DMS79 treated with DMSO at 0.1 percent for 48 hours (cell line): ENCODE data around the gene MARVELD3.
"Not testable (repeated sequence)": the region's sequence is repeated elsewhere in the genome, so short reads cannot be mapped to it uniquely, and the experiment has no call there.

Source experiments
- DNase-seq: peaks from one replicate; lab custom pipeline; 2025; lab: John Stamatoyannopoulos, UW

The MARVELD3 gene

DNA sequence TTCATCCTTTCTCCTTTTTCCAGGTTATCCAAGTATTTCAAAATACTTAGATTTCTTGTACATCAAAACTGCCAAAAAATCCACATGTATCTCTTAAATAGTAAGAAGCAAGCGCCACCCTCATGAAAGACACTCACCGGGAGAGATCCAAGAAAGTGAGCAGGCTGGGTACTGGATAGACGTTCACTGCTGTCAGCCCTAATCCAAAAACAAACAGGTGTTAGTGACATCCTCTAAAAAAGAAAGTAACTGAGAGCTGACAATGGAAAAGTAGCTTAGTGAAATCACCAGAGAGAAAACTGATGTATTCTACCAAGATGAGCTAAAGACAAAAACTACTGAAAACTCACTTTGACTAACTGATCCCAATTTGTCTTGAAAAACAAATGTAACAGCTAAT is 46.1 kb downstream of the MARVELD3 start:
- DNase-seq, result no peak

DNA sequence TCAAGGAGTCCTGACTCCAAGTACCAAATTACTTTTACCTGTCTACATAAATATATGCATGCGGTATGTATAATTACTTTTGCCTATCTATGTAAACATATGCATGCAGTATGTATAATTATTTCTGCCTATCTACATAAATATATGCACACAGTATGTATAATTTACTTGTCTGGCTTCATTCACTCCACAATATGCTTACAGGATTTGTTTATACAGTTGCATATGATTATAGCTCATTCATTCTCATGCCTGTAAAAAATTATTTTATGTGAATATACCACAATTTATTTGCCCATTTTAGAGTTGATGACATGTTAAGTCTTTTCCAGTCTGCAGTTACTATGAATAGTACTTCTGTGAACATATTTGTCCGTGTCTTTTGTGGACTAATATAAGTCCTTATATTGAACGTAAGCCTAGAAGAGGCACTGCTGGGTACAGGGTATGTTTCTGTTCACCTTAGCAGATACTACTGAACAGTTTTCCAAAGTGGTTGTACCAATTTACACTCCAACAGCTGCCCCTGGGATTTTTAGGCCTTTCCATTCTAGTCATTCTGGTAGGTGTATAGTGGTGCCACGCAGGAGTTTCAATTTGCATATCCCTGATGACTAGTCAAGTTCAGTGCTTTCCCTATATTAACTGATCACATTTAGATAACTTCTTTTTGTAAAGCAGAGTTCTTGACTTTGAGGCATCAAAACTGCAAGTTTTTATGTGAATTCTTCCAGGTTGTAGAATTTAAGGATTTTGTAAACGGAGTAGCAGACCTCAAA is 47.0 kb downstream of the MARVELD3 start:
- DNase-seq, result no peak

DNA sequence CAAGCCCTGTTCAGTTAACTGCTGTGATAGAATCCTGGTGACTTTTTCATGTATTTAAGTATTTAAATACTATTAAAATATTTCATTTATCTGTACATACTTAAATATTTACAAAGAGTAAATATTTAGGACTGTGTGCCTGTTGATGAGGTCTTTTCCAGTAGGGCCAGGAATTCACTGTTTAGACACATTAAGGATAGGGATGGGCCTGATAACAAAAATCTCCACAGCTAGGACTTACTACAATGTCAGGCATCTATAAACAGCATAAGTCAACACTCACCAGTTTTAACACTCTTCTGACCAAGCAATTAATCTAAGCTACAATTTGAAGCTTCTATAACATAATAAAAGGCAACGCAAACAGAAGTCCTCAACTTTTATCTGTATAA is 47.6 kb downstream of the MARVELD3 start:
- DNase-seq, result no peak

DNA sequence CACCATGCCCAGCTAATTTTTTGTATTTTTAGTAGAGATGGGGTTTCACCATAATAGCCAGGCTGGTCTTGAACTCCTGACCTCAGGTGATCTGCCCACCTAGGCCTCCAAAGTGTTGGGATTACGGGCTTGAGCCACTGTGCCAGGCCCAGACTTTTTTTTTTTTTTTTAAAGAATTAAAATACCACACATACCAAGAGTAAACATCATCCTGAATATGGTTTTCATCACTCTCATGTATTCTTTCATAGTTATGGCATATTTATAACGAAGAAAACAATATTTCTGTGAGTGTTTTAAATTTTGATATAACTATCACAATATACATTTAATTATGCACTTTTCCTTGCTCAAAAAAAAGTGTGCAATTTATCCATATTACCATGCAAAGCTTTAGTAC is 48.2 kb downstream of the MARVELD3 start:
- DNase-seq, result no peak

DNA sequence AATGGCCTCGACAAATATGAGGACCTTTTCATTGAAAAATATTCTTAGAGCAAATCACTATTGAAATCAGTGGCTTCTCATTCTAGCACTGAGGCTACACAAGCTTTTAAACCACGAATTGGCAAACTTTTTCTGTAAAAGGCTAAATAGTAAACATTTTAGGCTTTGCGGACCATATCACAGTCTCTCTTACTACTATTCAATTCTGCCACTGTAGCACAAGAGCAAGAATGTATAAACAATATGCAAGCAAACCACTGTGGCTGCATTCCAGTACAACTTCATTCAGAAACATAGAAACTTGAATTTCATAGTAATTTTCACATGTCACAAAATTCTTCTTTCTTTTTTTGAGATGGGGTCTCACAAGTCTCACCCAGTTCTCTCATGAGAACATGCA is 49.4 kb downstream of the MARVELD3 start:
- no peak for DNase-seq

DNA sequence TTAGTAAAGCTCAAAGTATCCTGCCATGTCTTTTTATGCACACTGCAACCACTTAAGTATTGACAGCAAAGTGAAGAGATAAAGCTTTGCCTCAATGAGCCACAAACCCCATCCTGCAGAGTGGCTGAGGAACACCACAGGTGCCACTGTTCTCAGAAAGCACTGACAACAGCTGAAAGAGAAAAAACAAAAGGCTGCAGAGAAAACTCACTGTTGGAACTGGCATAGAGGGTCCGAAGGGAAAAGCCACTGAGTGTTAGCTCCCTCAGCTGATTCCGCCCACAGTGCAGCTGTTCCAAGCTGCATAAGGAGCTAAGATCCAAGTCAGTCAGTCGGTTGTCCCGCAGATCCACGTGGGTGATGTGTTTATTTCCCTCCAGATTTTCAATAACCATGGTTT is 50.3 kb downstream of the MARVELD3 start:
- DNase-seq, result no peak

DNA sequence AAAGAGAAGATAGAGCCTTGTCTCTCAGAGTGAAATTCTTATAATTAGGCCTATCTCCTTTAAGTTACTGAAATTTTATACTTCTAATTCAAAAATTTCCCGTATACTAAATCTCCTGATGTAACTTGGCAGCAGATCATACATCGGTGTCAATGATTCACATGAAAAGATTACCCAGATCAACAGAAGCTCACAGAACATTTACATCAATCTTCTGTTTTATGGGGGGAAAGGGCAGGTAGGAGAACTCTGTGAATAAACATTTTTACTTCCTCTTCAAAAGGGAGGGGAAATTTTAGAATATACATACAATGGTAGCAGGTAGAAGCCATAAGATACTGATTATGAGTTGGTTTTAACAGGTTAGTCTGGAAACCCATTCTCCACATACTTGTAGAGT is 55.4 kb downstream of the MARVELD3 start:
- no peak for DNase-seq

DNA sequence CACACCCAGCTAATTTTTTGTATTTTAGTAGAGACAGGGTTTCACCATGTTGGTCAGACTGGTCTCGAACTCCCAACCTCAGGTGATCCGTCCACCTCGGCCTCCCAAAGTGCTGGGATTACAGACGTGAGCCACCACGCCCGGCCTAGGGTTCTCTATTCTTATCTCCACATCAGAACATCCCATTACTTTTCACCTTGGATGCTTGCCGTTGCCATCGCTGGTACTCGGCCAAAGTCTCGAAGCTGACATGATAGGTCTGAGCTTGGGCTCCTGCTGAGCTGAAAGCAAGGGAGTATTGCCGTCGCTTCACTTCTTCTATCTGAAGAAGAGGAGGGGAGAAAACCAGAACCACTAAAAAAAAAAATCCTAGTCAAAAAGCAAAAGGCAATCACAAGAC is 58.3 kb downstream of the MARVELD3 start:
- DNase-seq, result not testable (repeated sequence)
